ENCODE results near the gene KCNIP4.

KCNIP4 gene

GRCh38 chr4:21139327-21139726, 809.2 kb downstream of the KCNIP4 start:
- H3K27ac ChIP-seq: no peak overlapping the region
- DNase-seq (ENCODE audit: low read depth, low spot score): no peak

DNA sequence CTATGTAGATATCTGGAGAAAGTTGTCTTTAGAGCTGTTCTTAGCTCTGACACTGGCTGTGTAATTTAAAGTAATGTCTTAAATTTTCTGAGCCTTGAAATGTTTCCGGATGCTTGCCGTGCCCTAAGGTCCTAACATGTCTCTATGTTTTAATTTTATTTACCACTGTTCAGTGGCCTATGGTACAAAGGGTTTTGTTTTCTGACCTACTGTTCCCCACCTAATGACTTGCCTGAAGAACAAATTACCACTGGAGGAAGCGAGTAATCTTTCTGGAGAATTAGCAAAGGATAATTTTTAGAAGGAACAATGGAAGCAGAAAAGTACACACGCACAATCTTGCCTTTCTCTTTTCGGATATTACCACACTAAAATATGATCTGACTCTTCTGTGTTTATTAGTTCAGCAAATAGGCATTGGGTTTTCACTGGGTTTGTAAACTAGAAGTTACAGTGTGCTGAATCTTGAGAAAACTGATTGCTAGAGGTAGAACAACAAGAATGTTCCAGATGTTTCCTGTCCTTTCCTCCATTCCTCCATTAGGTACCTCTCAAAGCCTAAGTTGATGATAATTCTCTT, 812.4 kb downstream of the KCNIP4 start:
- no peak for DNase-seq (ENCODE audit: low read depth, low spot score)
- no peak overlapping the region for H3K27ac ChIP-seq

DNA sequence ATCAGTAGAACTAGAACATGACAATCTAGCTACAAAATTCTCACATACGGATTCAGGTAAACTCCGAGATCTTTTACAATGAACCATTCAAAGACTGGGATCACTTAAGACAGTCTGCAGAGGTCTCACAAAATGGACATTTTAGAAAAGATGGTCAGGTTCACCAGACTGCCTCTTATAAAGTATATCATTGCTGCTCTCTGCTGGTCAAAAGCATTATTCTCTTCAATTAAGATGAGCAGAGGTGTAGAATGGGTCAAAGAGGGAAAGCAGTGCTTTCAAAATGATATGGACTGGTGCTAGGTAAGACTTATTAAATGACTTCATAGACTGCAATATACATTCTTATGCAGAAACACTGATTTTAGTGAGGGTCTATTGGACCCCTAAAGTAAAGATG, 813.6 kb downstream of the KCNIP4 start:
- no peak overlapping the region for H3K27ac ChIP-seq
- no peak for DNase-seq (ENCODE audit: low read depth, low spot score)

GRCh38 chr4:21130606-21131005, 818.0 kb downstream of the KCNIP4 start:
- no peak for DNase-seq (ENCODE audit: low read depth, low spot score)
- no peak overlapping the region for H3K27ac ChIP-seq

DNA sequence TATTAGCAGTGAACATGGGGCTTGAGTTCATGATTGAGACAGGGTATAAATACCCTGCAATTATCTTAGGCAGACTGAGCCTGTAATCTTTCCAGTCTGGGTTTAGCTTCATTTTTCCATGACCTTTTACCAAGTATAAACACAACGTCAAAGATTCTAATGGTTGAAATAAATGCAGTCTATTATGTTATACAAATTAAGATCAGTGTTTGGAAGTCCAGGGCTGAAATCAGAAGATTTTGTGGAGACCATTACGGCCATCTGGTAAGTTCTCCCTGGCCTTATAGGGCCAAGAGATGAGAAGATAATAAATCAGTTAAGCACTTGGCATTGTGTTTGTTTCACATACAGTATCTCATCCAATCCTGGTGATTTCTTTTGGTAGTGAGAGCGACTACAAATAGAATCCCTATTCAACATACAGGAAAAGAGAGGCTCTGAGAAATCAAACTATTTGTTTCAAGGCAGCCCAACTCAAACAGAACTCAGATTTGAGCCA, 822.5 kb downstream of the KCNIP4 start:
- no peak for DNase-seq (ENCODE audit: low read depth, low spot score)
- no peak overlapping the region for H3K27ac ChIP-seq

DNA sequence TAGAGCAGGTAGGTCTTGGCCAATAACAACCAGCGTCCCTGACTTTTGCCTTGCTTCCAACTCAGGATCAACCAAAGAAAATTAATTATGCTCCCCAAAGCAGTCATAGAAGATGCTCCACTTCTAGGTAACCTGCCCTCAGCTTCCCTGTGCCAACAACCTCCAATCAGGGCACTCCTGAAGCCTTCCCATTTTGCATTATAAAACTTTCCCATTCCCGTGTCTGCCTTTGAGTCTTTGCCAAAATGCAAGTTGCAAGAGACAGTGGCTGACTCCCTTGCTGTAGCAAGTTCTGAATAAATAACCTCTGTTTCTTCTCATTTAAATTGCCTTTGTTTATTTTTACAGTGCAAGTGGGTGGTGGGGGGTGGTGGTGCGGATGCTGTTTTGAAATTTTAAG, 830.3 kb downstream of the KCNIP4 start:
- no peak overlapping the region for H3K27ac ChIP-seq
- DNase-seq (ENCODE audit: low read depth, low spot score): no peak

- no peak overlapping the region for H3K27ac ChIP-seq
- DNase-seq (ENCODE audit: low read depth, low spot score): no peak
These were observed 830.9 kb downstream of the KCNIP4 start for GRCh38 chr4:21117541-21118180.

DNA sequence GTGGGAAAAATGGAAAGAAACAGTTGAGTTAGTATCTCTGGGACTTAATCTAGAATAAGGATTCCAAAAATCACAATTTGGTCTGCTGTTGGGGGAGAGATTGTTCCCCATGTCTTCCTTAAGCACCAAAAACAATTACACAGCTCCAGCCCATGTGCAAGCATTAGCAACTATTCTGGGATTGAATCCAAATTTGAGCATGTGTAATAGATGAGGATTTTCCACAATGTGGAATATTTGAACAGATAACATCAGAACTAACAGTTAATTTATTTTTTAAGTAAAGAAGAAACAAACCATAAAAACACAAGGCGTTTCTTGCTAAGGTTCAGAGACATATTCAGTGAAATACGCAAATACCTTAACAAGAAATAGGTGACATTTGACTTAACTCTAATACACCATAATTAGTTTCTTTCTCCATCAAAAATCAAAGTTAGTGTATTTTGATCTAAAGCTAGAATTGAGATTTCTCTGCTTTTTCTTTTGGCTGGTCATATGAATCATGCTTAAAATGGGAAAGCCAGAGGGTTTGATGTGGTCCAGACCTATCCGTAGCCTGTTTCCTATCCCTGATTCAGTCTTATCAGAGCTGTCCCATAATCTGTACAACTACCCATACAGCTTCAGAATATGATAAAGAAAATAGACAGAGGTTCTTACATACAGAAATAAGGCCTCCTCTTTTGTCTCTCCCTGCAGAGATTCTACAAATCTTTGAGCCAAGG, 834.9 kb downstream of the KCNIP4 start:
- H3K27ac ChIP-seq: no peak overlapping the region
- no peak for DNase-seq (ENCODE audit: low read depth, low spot score)

GRCh38 chr4:21102667-21103066, 845.9 kb downstream of the KCNIP4 start:
- H3K27ac ChIP-seq: no peak overlapping the region
- no peak for DNase-seq (ENCODE audit: low read depth, low spot score)

- DNase-seq (ENCODE audit: low read depth, low spot score): no peak
- H3K27ac ChIP-seq: no peak overlapping the region
These were observed 850.7 kb downstream of the KCNIP4 start for GRCh38 chr4:21097865-21098264.

GRCh38 chr4:21097026-21097425, 851.5 kb downstream of the KCNIP4 start:
- DNase-seq (ENCODE audit: low read depth, low spot score): peak; percentile 8

GRCh38 chr4:21092531-21092930, 856.0 kb downstream of the KCNIP4 start:
- H3K27ac ChIP-seq: no peak overlapping the region
- DNase-seq (ENCODE audit: low read depth, low spot score): no peak

More at GRCh38 chr4:21097026-21097425, 851.5 kb downstream of the KCNIP4 start:
- H3K27ac ChIP-seq: no peak overlapping the region

DNA sequence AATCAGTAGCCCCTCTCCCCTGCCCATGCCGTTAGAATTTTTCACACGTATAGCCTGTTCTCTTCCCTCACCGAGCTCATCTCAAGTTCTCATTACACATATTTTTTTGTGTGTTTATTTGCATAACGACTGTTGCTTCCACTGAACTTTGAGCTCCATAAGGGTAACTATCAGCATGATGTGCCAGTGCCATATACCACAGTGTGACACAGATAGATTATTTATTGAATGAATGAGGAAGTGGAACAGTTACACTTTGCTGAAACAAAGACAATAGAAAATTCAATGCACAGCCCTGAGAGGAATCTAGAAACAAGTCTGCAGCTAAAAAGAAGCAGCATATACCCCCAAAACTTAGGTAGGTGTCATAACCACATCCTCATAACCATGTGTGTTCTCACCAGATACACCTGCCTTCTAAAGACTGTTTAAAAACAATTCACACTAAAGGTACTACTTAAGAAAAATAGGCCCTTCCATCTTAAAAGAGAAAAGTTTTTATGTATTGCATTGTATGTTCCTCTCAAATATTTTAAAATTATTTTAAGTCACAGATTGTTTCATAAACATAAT, 858.4 kb downstream of the KCNIP4 start:
- DNase-seq (ENCODE audit: low read depth, low spot score): no peak
- H3K27ac ChIP-seq: no peak overlapping the region

- no peak for DNase-seq (ENCODE audit: low read depth, low spot score)
- H3K27ac ChIP-seq: no peak overlapping the region
These were observed 865.2 kb downstream of the KCNIP4 start for GRCh38 chr4:21083413-21083812.

DNA sequence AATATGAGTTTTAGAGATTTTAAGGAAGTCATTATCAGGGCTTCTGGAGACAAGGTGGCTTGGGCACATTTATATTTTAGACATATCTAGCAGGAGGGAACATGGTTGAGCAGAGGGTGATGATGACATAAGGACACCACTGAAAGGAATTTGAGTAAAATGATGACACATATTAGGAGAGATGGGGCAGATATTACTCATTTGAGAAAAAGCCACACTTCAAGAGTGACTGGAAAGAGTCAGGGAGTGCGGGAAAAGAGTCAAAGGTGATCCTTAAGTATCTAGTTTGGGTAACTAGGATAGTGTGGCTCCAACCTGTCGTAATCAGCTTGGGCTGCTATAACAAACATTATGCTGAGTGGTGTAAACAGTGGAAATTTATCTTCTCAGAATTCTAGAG, 870.6 kb downstream of the KCNIP4 start:
- H3K27ac ChIP-seq: no peak overlapping the region
- no peak for DNase-seq (ENCODE audit: low read depth, low spot score)

GRCh38 chr4:21067351-21067750, 881.2 kb downstream of the KCNIP4 start:
- H3K27ac ChIP-seq: no peak overlapping the region
- DNase-seq (ENCODE audit: low read depth, low spot score): no peak

- H3K27ac ChIP-seq: no peak overlapping the region
- DNase-seq (ENCODE audit: low read depth, low spot score): no peak
These were observed 886.7 kb downstream of the KCNIP4 start for GRCh38 chr4:21061902-21062301.

DNA sequence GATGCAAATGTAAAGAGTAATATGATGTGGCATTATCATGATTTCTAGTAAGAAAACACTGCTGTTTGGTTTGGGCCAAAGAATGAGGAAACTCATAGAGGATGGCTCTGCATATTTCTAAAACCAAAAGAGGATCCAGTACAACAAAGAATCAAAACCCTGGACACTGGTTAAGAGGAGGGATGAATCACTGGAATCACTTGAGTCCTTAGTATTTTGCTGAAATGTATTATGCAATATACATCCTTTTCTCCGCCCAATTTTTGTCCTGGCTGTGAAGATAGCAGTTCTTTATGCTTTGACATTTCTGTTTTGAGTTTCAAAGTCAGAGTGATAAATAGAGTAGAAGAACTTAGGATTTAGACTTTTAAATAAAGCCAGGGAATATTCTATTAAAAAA, 902.4 kb downstream of the KCNIP4 start:
- no peak for DNase-seq (ENCODE audit: low read depth, low spot score)
- no peak overlapping the region for H3K27ac ChIP-seq

DNA sequence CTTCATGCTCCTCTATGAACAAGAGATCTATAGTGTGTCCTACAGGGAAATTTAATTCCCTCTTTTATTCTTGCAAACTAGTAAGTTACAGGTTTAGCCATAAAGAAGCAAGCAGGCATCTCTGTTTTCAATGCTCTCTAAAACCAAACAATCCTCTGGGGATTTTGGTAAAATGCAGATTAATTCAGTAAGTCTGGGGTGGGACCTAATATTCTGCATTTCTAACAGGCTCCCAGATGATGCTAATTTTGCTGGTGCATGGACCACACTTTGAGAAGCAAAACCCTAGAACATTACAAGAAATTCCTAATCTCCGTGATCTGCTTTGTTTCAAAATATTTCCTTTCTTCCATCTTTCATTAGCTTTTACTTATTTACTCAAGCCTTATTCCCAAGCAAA, 903.5 kb downstream of the KCNIP4 start:
- H3K27ac ChIP-seq: no peak overlapping the region
- no peak for DNase-seq (ENCODE audit: low read depth, low spot score)

GRCh38 chr4:21041708-21042107, 906.9 kb downstream of the KCNIP4 start:
- DNase-seq (ENCODE audit: low read depth, low spot score): no peak
- no peak overlapping the region for H3K27ac ChIP-seq

DNA sequence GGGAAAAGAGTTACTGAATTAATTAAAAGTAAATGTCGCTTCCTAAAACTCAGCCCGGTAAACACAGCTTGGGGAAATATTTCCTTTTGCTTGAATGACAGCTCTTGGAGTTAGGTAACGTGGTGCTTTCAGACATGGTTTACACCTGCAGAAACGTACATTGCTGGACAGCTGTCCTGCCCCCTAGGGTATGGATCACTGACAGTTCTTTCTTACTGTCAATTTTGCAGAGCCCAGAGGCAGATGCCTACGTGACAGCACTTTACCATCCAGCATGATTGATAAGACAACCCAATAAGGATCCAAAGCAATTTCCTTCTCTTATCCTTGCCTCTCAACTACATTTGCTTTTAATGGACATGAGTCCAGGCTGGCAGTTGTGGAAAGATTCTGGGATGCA, 913.8 kb downstream of the KCNIP4 start:
- no peak for DNase-seq (ENCODE audit: low read depth, low spot score)
- no peak overlapping the region for H3K27ac ChIP-seq
